OCI-LY3 (cell line): ENCODE measurements around the gene ASPRV1.

Experiments
- EZH2phosphoT487 ChIP-seq: fragments of 200-600 bp; shearing (Covaris generic); IDR thresholded peaks from 2 replicates; pipeline ENCODE4 v1.6.1; 2018; ENCODE audit warnings: antibody characterized with exemption, mixed run types, low read depth
- TF ChIP-seq, protein P1 (sequence below): fragments of 200-600, 300-600 bp; sonication (generic); IDR thresholded peaks from 2 replicates; pipeline ENCODE4 v1.5.1; 2014; ENCODE audit warnings: antibody characterized with exemption, low read length, low read depth

DNA sequence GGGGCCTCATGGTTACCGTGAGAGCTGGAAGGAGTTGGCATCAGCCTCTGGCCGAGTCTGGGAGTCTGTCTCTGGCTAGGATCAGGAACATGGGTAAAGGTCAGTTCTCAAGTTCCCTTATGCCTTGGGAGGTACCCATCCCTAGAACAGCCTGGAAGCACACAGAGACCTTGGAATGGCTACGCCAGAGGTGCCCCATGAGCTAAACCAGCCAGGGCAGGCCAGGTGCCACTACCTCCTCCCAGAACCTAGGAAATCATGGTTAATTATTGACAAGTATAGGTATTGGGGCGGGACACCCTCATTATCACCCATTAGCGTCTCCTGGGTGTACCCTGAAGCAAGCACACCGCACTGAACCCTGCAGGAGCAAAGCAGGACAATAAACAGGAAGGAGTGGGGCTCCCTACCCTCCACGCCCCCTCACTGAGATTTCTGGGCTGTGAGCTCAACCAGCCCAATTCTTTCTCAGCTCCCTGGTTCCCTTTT, 3.0 kb upstream of the ASPRV1 start:
- no peak for TF ChIP-seq EZH2phosphoT487
- TF ChIP-seq, protein P1, sequence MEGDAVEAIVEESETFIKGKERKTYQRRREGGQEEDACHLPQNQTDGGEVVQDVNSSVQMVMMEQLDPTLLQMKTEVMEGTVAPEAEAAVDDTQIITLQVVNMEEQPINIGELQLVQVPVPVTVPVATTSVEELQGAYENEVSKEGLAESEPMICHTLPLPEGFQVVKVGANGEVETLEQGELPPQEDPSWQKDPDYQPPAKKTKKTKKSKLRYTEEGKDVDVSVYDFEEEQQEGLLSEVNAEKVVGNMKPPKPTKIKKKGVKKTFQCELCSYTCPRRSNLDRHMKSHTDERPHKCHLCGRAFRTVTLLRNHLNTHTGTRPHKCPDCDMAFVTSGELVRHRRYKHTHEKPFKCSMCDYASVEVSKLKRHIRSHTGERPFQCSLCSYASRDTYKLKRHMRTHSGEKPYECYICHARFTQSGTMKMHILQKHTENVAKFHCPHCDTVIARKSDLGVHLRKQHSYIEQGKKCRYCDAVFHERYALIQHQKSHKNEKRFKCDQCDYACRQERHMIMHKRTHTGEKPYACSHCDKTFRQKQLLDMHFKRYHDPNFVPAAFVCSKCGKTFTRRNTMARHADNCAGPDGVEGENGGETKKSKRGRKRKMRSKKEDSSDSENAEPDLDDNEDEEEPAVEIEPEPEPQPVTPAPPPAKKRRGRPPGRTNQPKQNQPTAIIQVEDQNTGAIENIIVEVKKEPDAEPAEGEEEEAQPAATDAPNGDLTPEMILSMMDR = no peak
